Measurements from ENCODE around the gene CYSLTR2. TPM values are rescaled to one million over a fixed set of nuclear protein-coding genes. Genes with fewer than 3 reads are reported as not detected.
"Not testable (repeated sequence)": the region's sequence is repeated elsewhere in the genome, so short reads cannot be mapped to it uniquely, and the experiment has no call there.

Gene CYSLTR2
- total RNA-seq, 2 experiments from 2014 or later: 2.7 to 4.0 TPM

GRCh38 chr13:48681905-48682304 is 28.2 kb downstream of the CYSLTR2 start:
- no peak overlapping the region for H3K4me3 Mint-ChIP-seq
- ATAC-seq: no peak
- no peak for DNase-seq
- CTCF ChIA-PET: no interaction called here
- peaks cover 6% of the 10 kb centered on the region for H3K4me1 Mint-ChIP-seq
- H3K27ac Mint-ChIP-seq: no peak overlapping the region
- H3K36me3 Mint-ChIP-seq: peaks cover 2% of the 10 kb centered on the region
- no peaks in the 10 kb centered on the region for H3K27me3 Mint-ChIP-seq
- no peaks in the 10 kb centered on the region for H3K9me3 Mint-ChIP-seq (ENCODE audit: low read depth)

- CTCF ChIA-PET: no interaction called here
- no peak overlapping the region for H3K27ac Mint-ChIP-seq
- peaks cover under 1% of the 10 kb centered on the region for H3K4me1 Mint-ChIP-seq
- no peaks in the 10 kb centered on the region for H3K9me3 Mint-ChIP-seq (ENCODE audit: low read depth)
- ATAC-seq (no peak), DNase-seq (no peak)
- no peak overlapping the region for H3K4me3 Mint-ChIP-seq
- no peaks in the 10 kb centered on the region for H3K27me3 Mint-ChIP-seq
- peaks cover 2% of the 10 kb centered on the region for H3K36me3 Mint-ChIP-seq
Observed at GRCh38 chr13:48682436-48682835, 28.7 kb downstream of the CYSLTR2 start.

- peaks cover 2% of the 10 kb centered on the region for H3K9me3 Mint-ChIP-seq (ENCODE audit: low read depth)
- CTCF ChIA-PET: no interaction called here
- H3K27ac Mint-ChIP-seq: no peak overlapping the region
- H3K27me3 Mint-ChIP-seq: no peaks in the 10 kb centered on the region
- no peak for ATAC-seq
- H3K4me3 Mint-ChIP-seq: no peak overlapping the region
- no peaks in the 10 kb centered on the region for H3K4me1 Mint-ChIP-seq
- H3K36me3 Mint-ChIP-seq: peaks cover 12% of the 10 kb centered on the region
- DNase-seq: no peak
Observed at GRCh38 chr13:48686636-48687210, 33.0 kb downstream of the CYSLTR2 start.

- CTCF ChIA-PET: no interaction called here
- no peak for ATAC-seq
- no peak for DNase-seq
- H3K4me1 Mint-ChIP-seq: no peaks in the 10 kb centered on the region
- no peak overlapping the region for H3K27ac Mint-ChIP-seq
- H3K27me3 Mint-ChIP-seq: no peaks in the 10 kb centered on the region
- peaks cover 2% of the 10 kb centered on the region for H3K9me3 Mint-ChIP-seq (ENCODE audit: low read depth)
- H3K36me3 Mint-ChIP-seq: peaks cover 12% of the 10 kb centered on the region
- no peak overlapping the region for H3K4me3 Mint-ChIP-seq
Observed at GRCh38 chr13:48687249-48687648, 33.5 kb downstream of the CYSLTR2 start.

GRCh38 chr13:48693998-48694397 is 40.3 kb downstream of the CYSLTR2 start:
- ATAC-seq: no peak
- Mint-ChIP-seq H3K36me3 (peaks cover 15% of the 10 kb centered on the region), H3K4me3 (no peak overlapping the region), H3K4me1 (no peaks in the 10 kb centered on the region), H3K9me3 (ENCODE audit: low read depth) (no peaks in the 10 kb centered on the region), H3K27me3 (no peaks in the 10 kb centered on the region), H3K27ac (no peak overlapping the region)
- DNase-seq: no peak
- CTCF ChIA-PET: no interaction called here

GRCh38 chr13:48695776-48696175 is 42.0 kb downstream of the CYSLTR2 start:
- H3K4me3 Mint-ChIP-seq: no peak overlapping the region
- no peaks in the 10 kb centered on the region for H3K4me1 Mint-ChIP-seq
- no peak for ATAC-seq
- H3K27ac Mint-ChIP-seq: no peak overlapping the region
- H3K36me3 Mint-ChIP-seq: peaks cover 10% of the 10 kb centered on the region
- H3K27me3 Mint-ChIP-seq: no peaks in the 10 kb centered on the region
- CTCF ChIA-PET: no interaction called here
- H3K9me3 Mint-ChIP-seq (ENCODE audit: low read depth): no peaks in the 10 kb centered on the region
- no peak for DNase-seq

GRCh38 chr13:48696676-48697075 is 42.9 kb downstream of the CYSLTR2 start:
- not testable (repeated sequence) for H3K9me3 Mint-ChIP-seq (ENCODE audit: low read depth); H3K4me3 Mint-ChIP-seq; H3K27me3 Mint-ChIP-seq; H3K27ac Mint-ChIP-seq; DNase-seq; ATAC-seq; H3K4me1 Mint-ChIP-seq
- CTCF ChIA-PET: interaction anchor here (1.7 kb wide), 1 partner anchor 72 kb away, joined by 4 read pairs; no protein-coding TSS in a partner anchor
- peaks cover 10% of the 10 kb centered on the region for H3K36me3 Mint-ChIP-seq

- ATAC-seq (no peak), DNase-seq (no peak)
- H3K27ac Mint-ChIP-seq: no peak overlapping the region
- CTCF ChIA-PET: interaction anchor here (1.4 kb wide), 1 partner anchor 17 kb away, joined by 3 read pairs; no protein-coding TSS in a partner anchor
- H3K27me3 Mint-ChIP-seq: no peaks in the 10 kb centered on the region
- peaks cover 32% of the 10 kb centered on the region for H3K36me3 Mint-ChIP-seq
- H3K4me1 Mint-ChIP-seq: peaks cover 11% of the 10 kb centered on the region
- no peak overlapping the region for H3K4me3 Mint-ChIP-seq
- peaks cover 10% of the 10 kb centered on the region for H3K9me3 Mint-ChIP-seq (ENCODE audit: low read depth)
Observed at GRCh38 chr13:48707405-48707804, 53.7 kb downstream of the CYSLTR2 start.

GRCh38 chr13:48708764-48709163 is 55.0 kb downstream of the CYSLTR2 start:
- DNase-seq (no peak), ATAC-seq (no peak)
- H3K36me3 Mint-ChIP-seq: peaks cover 35% of the 10 kb centered on the region
- peaks cover 11% of the 10 kb centered on the region for H3K4me1 Mint-ChIP-seq
- CTCF ChIA-PET: interaction anchor here (0.6 kb wide), 1 partner anchor 61 kb away, joined by 3 read pairs; no protein-coding TSS in a partner anchor
- H3K27me3 Mint-ChIP-seq: no peaks in the 10 kb centered on the region
- no peak overlapping the region for H3K4me3 Mint-ChIP-seq
- H3K9me3 Mint-ChIP-seq (ENCODE audit: low read depth): peaks cover 15% of the 10 kb centered on the region
- no peak overlapping the region for H3K27ac Mint-ChIP-seq

GRCh38 chr13:48709213-48709612 is 55.5 kb downstream of the CYSLTR2 start:
- H3K4me1 Mint-ChIP-seq: peaks cover 11% of the 10 kb centered on the region
- H3K36me3 Mint-ChIP-seq: peaks cover 35% of the 10 kb centered on the region
- no peaks in the 10 kb centered on the region for H3K27me3 Mint-ChIP-seq
- ATAC-seq (peak; percentile 27), DNase-seq (no peak)
- no peak overlapping the region for H3K27ac Mint-ChIP-seq
- CTCF ChIA-PET: interaction anchor here (0.6 kb wide), 1 partner anchor 870 kb away, joined by 3 read pairs; no protein-coding TSS in a partner anchor
- H3K4me3 Mint-ChIP-seq: no peak overlapping the region
- peaks cover 17% of the 10 kb centered on the region for H3K9me3 Mint-ChIP-seq (ENCODE audit: low read depth)

- Mint-ChIP-seq H3K27ac (no peak overlapping the region), H3K36me3 (peaks cover 30% of the 10 kb centered on the region)
- DNase-seq: no peak
Observed at GRCh38 chr13:48710160-48710559, 56.4 kb downstream of the CYSLTR2 start.

GRCh38 chr13:48712141-48712540 is 58.4 kb downstream of the CYSLTR2 start:
- CTCF ChIA-PET: interaction anchor here (1.2 to 1.3 kb wide), 2 partner anchors 20 to 23 kb away, joined by 3 read pairs; no protein-coding TSS in a partner anchor
- H3K27ac Mint-ChIP-seq: no peak overlapping the region
- H3K27me3 Mint-ChIP-seq: no peaks in the 10 kb centered on the region
- H3K4me1 Mint-ChIP-seq: peaks cover 11% of the 10 kb centered on the region
- ATAC-seq (no peak), DNase-seq (no peak)
- peaks cover 24% of the 10 kb centered on the region for H3K36me3 Mint-ChIP-seq
- H3K4me3 Mint-ChIP-seq: no peak overlapping the region
- peaks cover 20% of the 10 kb centered on the region for H3K9me3 Mint-ChIP-seq (ENCODE audit: low read depth)

More at GRCh38 chr13:48710160-48710559, 56.4 kb downstream of the CYSLTR2 start:
- Mint-ChIP-seq H3K4me1 (peaks cover 11% of the 10 kb centered on the region), H3K4me3 (no peak overlapping the region), H3K27me3 (no peaks in the 10 kb centered on the region), H3K9me3 (ENCODE audit: low read depth) (peaks cover 12% of the 10 kb centered on the region)
- ATAC-seq: no peak
- CTCF ChIA-PET: no interaction called here

GRCh38 chr13:48715977-48716376 is 62.2 kb downstream of the CYSLTR2 start:
- CTCF ChIA-PET: no interaction called here
- H3K9me3 Mint-ChIP-seq (ENCODE audit: low read depth): peaks cover 22% of the 10 kb centered on the region
- H3K36me3 Mint-ChIP-seq: peaks cover 14% of the 10 kb centered on the region
- ATAC-seq: no peak
- DNase-seq: no peak
- H3K4me1 Mint-ChIP-seq: no peaks in the 10 kb centered on the region
- H3K27ac Mint-ChIP-seq: no peak overlapping the region
- H3K27me3 Mint-ChIP-seq: no peaks in the 10 kb centered on the region
- no peak overlapping the region for H3K4me3 Mint-ChIP-seq

- no peak for DNase-seq
Observed at GRCh38 chr13:48720621-48721020, 66.9 kb downstream of the CYSLTR2 start.

More at GRCh38 chr13:48720621-48721020, 66.9 kb downstream of the CYSLTR2 start:
- H3K4me3 Mint-ChIP-seq: no peak overlapping the region
- no peak overlapping the region for H3K27ac Mint-ChIP-seq
- peaks cover 10% of the 10 kb centered on the region for H3K36me3 Mint-ChIP-seq
- H3K27me3 Mint-ChIP-seq: no peaks in the 10 kb centered on the region
- CTCF ChIA-PET: no interaction called here
- no peak for ATAC-seq
- no peaks in the 10 kb centered on the region for H3K4me1 Mint-ChIP-seq
- H3K9me3 Mint-ChIP-seq (ENCODE audit: low read depth): peaks cover 14% of the 10 kb centered on the region

All from activated CD8-positive, alpha-beta memory T cell treated with anti-CD3 and anti-CD28 coated beads, Interleukin-2, amount 10 ng/mL, durations not matched to agents 7 days and 5 days (primary cell).